Measurements from ENCODE around the gene HPCAL1.

DNA sequence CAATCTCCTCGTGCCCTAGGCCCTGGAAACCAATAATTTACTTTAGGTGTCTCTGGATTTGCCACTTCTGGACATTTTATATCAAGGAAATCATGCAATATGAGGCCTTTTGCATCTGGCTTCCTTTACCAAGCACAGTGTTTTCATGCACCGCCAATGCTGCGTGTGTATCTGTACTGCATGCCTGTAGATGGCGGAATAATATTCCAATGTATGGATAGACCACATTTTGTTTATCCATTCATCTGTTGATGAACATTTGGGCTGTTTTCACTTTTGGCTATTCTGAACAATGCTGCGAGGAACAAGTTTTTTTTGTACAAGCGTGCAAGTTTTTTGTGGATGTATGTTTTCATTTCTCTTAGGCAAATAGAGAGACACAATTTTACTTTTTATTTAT is 18.9 kb downstream of the HPCAL1 start:
- TF ChIP-seq, protein P1, sequence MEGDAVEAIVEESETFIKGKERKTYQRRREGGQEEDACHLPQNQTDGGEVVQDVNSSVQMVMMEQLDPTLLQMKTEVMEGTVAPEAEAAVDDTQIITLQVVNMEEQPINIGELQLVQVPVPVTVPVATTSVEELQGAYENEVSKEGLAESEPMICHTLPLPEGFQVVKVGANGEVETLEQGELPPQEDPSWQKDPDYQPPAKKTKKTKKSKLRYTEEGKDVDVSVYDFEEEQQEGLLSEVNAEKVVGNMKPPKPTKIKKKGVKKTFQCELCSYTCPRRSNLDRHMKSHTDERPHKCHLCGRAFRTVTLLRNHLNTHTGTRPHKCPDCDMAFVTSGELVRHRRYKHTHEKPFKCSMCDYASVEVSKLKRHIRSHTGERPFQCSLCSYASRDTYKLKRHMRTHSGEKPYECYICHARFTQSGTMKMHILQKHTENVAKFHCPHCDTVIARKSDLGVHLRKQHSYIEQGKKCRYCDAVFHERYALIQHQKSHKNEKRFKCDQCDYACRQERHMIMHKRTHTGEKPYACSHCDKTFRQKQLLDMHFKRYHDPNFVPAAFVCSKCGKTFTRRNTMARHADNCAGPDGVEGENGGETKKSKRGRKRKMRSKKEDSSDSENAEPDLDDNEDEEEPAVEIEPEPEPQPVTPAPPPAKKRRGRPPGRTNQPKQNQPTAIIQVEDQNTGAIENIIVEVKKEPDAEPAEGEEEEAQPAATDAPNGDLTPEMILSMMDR (IDR thresholded peaks at IDR 0.05; ENCODE audit: low read depth, low read length, poor library complexity, severe bottlenecking): no peak
- TF ChIP-seq EZH2phosphoT487 (IDR thresholded peaks at IDR 0.05; ENCODE audit: borderline replicate concordance, low read length): no peak
